RWPE1 (cell line): Measurements from ENCODE around the gene ZBTB45.
"Not testable (repeated sequence)": the region's sequence is repeated elsewhere in the genome, so short reads cannot be mapped to it uniquely, and the experiment has no call there.

Experiments
- CTCF ChIA-PET: fragments of 350-600 bp; sonication (Branson Sonifier 250); formaldehyde crosslinking; extraction: SDS; loops from one replicate; lab custom pipeline; 2021; lab: Yijun Ruan, JAX
- POLR2A ChIA-PET: fragments of 400-600 bp; formaldehyde crosslinking; extraction: SDS; loops from one replicate; lab custom pipeline; 2020; ENCODE audit warnings: antibody characterized with exemption; ENCODE audit not compliant: low non-redundant PET; lab: Yijun Ruan, JAX
- DNase-seq: peaks from one replicate; pipeline ENCODE4 v3.0.0; 2012; ENCODE audit warnings: low spot score
- H3K27ac ChIP-seq: fragments of 450-650 bp; 2 replicates; pipeline ENCODE4 v1.5.1; 2017
- CTCF ChIP-seq: fragments of 450-650 bp; conservative IDR thresholded peaks from 2 replicates; pipeline ENCODE4 v1.5.1; 2017; ENCODE audit warnings: low read depth, mild to moderate bottlenecking

ZBTB45 gene

GRCh38 chr19:58499021-58499927 is 20.3 kb downstream of the ZBTB45 start:
- ChIA-PET CTCF (interaction anchor here (0.6 to 1.1 kb wide), 3 partner anchors 10 to 277 kb away, joined by 3 read pairs; partner anchors contain the start of gene ZBTB45), POLR2A (no interaction called here)
- peak overlapping the region; percentile 81 for H3K27ac ChIP-seq
- DNase-seq = peak; percentile 99
- no peak for TF ChIP-seq CTCF

- TF ChIP-seq CTCF = no peak
- ChIA-PET CTCF (interaction anchor here (0.7 kb wide), 1 partner anchor 21 kb away, joined by 3 read pairs; the partner anchor contains the start of gene ZBTB45), POLR2A (no interaction called here)
- no peak for DNase-seq
- H3K27ac ChIP-seq = peak overlapping the region; percentile 81
Measured at GRCh38 chr19:58498316-58499020, 21.1 kb downstream of the ZBTB45 start.

DNA sequence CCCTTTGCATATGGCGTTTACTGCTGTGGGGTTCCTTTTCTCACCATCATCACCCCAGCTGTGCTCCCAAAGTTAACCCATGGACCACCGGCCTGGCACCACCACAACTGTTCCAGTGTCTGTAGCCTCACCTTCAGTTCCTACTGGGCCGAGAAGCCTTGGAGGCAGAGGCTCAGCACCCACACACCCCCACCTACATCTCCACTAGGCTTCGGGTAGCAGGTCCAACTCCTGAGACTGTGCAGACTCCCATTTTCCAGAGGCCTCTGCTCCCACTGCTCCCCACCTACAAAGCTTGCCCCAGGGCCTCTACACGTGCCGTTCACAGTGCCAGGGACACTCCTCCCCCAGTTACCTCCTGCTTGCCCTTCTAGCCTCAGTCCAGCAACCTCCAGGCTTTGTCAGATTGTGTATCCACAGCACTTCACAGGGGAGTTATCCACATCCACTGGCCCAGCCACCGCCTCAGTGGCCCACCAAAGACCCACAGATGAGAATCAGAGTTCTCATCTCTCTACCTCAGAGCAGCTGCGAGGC is 21.9 kb downstream of the ZBTB45 start:
- peak overlapping the region; percentile 81 for H3K27ac ChIP-seq
- ChIA-PET POLR2A (no interaction called here), CTCF (no interaction called here)
- DNase-seq = no peak
- TF ChIP-seq CTCF = no peak

DNA sequence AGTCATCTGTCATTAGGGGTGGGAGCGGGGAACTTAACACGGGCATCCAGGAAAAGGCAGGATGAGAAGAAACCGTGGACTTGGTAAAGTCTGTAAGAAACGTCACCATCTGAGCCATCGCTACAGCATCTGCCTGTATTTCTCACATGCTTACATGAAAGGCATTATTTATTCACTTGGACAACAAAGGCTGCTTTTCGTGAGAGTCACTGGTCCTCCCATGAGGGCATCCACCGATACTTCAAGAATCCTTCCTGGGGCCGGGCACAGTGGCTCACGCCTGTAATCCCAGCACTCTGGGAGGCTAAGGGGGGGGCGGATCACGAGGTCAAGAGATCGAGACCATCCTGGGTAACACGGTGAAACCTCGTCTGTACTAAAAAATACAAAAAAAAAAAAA is 27.3 kb downstream of the ZBTB45 start:
- POLR2A ChIA-PET = no interaction called here
- CTCF ChIA-PET = no interaction called here
- TF ChIP-seq CTCF = no peak
- H3K27ac ChIP-seq = no peak overlapping the region
- no peak for DNase-seq

- no peak for DNase-seq
- ChIA-PET POLR2A (no interaction called here), CTCF (no interaction called here)
- no peak for TF ChIP-seq CTCF
- H3K27ac ChIP-seq = no peak overlapping the region
Measured at GRCh38 chr19:58491393-58491792, 28.2 kb downstream of the ZBTB45 start.

DNA sequence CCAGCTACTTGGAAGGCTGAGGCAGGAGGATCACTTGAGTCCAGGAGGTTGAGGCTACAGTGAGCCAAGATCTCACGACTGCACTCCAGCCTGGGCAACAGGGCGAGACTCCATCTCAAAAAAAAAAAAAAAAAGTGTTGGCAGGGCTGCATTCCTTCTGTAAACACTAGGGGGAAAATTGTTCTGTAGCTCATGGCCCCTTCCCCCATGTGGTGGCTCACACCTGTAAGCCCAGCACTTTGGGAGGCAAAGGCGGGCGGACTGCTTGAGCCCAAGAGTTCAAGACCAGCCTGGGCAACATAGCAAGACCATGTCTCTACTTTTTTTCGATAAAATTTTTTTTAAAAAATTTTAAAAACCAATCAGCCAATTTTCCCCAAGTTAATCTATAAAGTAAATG is 35.3 kb downstream of the ZBTB45 start:
- POLR2A ChIA-PET, DNase-seq, CTCF ChIA-PET, H3K27ac ChIP-seq: not testable (repeated sequence)
